Lung (tissue), 16 donors: ENCODE measurements around the gene LOXL1. TPM values are rescaled to one million over a fixed set of nuclear protein-coding genes. Genes with fewer than 3 reads are reported as not detected.
A peak's percentile ranks its signal among the peaks of the same experiment; 100 is the strongest.

ENCODE experiments used
- ATAC-seq: fragments of 200-7000 bp; cut with Tn5 transposase; one replicate; pipeline ENCODE4 v1.9.1; 2020; ENCODE audit warnings: moderate number of reproducible peaks; ENCODE audit not compliant: insufficient read depth, low FRiP score
- DNase-seq, 3 donors: peaks; one replicate each; pipeline ENCODE4 v3.0.0-alpha.2; 2013 to 2017
- H3K27ac ChIP-seq, 2 donors: one replicate each; pipeline ENCODE4 v1.5.1; 2013; ENCODE audit warnings: mild to moderate bottlenecking in 2 of 2, moderate library complexity in 2 of 2, control low read depth in 1 of 2, inconsistent platforms in 1 of 2, low read depth in 1 of 2, low read length in 1 of 2
- H3K27me3 ChIP-seq, 3 donors: one replicate each; pipeline ENCODE4 v1.5.1; 2013; ENCODE audit warnings: low read length in 2 of 3; ENCODE audit not compliant: control insufficient read depth in 3 of 3, insufficient read depth in 3 of 3
- H3K36me3 ChIP-seq, 4 donors: one replicate each; pipeline ENCODE4 v1.5.1; 2013; ENCODE audit warnings: low read length in 4 of 4, mild to moderate bottlenecking in 1 of 4, moderate library complexity in 1 of 4; ENCODE audit not compliant: control insufficient read depth in 4 of 4, insufficient read depth in 4 of 4
- H3K4me1 ChIP-seq, 5 donors: one replicate each; pipeline ENCODE4 v1.5.1; 2013; ENCODE audit warnings: low read length in 5 of 5, mild to moderate bottlenecking in 2 of 5, moderate library complexity in 1 of 5; ENCODE audit not compliant: control insufficient read depth in 5 of 5, insufficient read depth in 5 of 5
- H3K4me3 ChIP-seq: one replicate; pipeline ENCODE4 v1.5.1; 2013; ENCODE audit warnings: mild to moderate bottlenecking, control low read depth, moderate library complexity
- H3K9ac ChIP-seq, 2 donors: one replicate each; pipeline ENCODE4 v1.5.1; 2013; ENCODE audit warnings: low read length in 2 of 2, control low read depth in 1 of 2; ENCODE audit not compliant: insufficient read depth in 1 of 2
- H3K9me3 ChIP-seq, 4 donors: one replicate each; pipeline ENCODE4 v1.5.1; 2013; ENCODE audit warnings: low read length in 3 of 4, mild to moderate bottlenecking in 1 of 4, moderate library complexity in 1 of 4; ENCODE audit not compliant: control insufficient read depth in 4 of 4, insufficient read depth in 3 of 4
- CTCF ChIP-seq: IDR thresholded peaks from 2 replicates; pipeline ENCODE4 v1.5.1; 2012; ENCODE audit warnings: mild to moderate bottlenecking; ENCODE audit errors: control extremely low read depth, extremely low read depth
- WGBS, 2 donors: extraction: QIAGEN DNeasy Blood & Tissue Kit; methylation state at CpG; one replicate each; pipeline ENCODE4 v1.1.7; 2013; 5-methylcytosine and 5-hydroxymethylcytosine counted together
- long read RNA-seq, 5 donors: transcript quantifications; one replicate each; lab custom pipeline, GENCODE V29; 2026
- polyA plus RNA-seq, 2 donors: library from polyadenylated mRNA; stranded (reverse); fragments of 200-250 nt; gene quantifications; one replicate each; pipeline ENCODE4 v1.2.1, GENCODE V29; 2013
- total RNA-seq, 2 donors: library from RNA; depleted of rRNA in 1 of 2; stranded (reverse); fragments of >200 nt in 1 of 2; gene quantifications; one replicate each; pipeline ENCODE4 v1.2.1, GENCODE V29; 2014 to 2021
- donor health status: control.
- donor health status: control.
- donor health status: Bipolar disorder and iron deficiency.
- donor health status: healthy.
- donor health status: DM: yes; HTN: yes; CAD: no.

The LOXL1 gene, protein sequence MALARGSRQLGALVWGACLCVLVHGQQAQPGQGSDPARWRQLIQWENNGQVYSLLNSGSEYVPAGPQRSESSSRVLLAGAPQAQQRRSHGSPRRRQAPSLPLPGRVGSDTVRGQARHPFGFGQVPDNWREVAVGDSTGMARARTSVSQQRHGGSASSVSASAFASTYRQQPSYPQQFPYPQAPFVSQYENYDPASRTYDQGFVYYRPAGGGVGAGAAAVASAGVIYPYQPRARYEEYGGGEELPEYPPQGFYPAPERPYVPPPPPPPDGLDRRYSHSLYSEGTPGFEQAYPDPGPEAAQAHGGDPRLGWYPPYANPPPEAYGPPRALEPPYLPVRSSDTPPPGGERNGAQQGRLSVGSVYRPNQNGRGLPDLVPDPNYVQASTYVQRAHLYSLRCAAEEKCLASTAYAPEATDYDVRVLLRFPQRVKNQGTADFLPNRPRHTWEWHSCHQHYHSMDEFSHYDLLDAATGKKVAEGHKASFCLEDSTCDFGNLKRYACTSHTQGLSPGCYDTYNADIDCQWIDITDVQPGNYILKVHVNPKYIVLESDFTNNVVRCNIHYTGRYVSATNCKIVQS
- total RNA-seq (10 to 100 TPM; 13.1 to 25.3 TPM), polyA plus RNA-seq (10 to 100 TPM in 1 of 2 donors, 1 to 10 TPM in 1; 9.4 to 15.5 TPM)
- long read RNA-seq, donor 1, transcript LOXL1-201 (7 exons, 2,351 nt): major isoform, 34 of 36 reads
- long read RNA-seq, donor 1, partial matches to known transcripts: 0 of 36 reads
- long read RNA-seq, donor 1, other reads (novel, unspliced or antisense): 0 of 36 reads
- long read RNA-seq, donor 2, transcript LOXL1-201 (7 exons, 2,351 nt): major isoform, 13 of 16 reads
- long read RNA-seq, donor 2, partial matches to known transcripts: 0 of 16 reads
- long read RNA-seq, donor 2, other reads (novel, unspliced or antisense): 0 of 16 reads
- long read RNA-seq, donor 3, transcript LOXL1-201 (7 exons, 2,351 nt): major isoform, 16 of 20 reads
- long read RNA-seq, donor 3, partial matches to known transcripts: 0 of 20 reads
- long read RNA-seq, donor 3, other reads (novel, unspliced or antisense): 0 of 20 reads
- long read RNA-seq, donor 4, transcript LOXL1-201 (7 exons, 2,351 nt): major isoform, 13 of 37 reads
- long read RNA-seq, donor 4, partial matches to known transcripts: 21 of 37 reads
- long read RNA-seq, donor 4, other reads (novel, unspliced or antisense): 0 of 37 reads
- long read RNA-seq, donor 5, transcript LOXL1-201 (7 exons, 2,351 nt): major isoform, 59 of 82 reads
- long read RNA-seq, donor 5, partial matches to known transcripts: 20 of 82 reads
- long read RNA-seq, donor 5, other reads (novel, unspliced or antisense): 0 of 82 reads

- ATAC-seq (peak; percentile 54), DNase-seq (peak; percentile 85 to 89 (median 87))
- Histone ChIP-seq H3K9ac (peak within 1 kb of the TSS; percentile 25 to 53), H3K36me3 (peaks cover 0 to 9% (median 0%) of the 10 kb centered on the region in 4 donors), H3K27me3 (no peaks in the 10 kb centered on the region), H3K9me3 (no peaks in the 10 kb centered on the region), H3K27ac (peak within 1 kb of the TSS; percentile 65 to 83), H3K4me1 (peaks cover 9 to 81% (median 41%) of the 10 kb centered on the region in 5 donors), H3K4me3 (peak within 1 kb of the TSS; percentile 36)
- 14 to 16% methylated on average over 36 to 47 of the region's 47 CpGs for WGBS, 2 donors
- no peak for TF ChIP-seq CTCF
Measured at GRCh38 chr15:73926219-73927002, at the start of gene LOXL1. LOXL1 (plus strand) TSS chr15:73926462; CDS start chr15:73926784, 322 bp downstream.

DNA sequence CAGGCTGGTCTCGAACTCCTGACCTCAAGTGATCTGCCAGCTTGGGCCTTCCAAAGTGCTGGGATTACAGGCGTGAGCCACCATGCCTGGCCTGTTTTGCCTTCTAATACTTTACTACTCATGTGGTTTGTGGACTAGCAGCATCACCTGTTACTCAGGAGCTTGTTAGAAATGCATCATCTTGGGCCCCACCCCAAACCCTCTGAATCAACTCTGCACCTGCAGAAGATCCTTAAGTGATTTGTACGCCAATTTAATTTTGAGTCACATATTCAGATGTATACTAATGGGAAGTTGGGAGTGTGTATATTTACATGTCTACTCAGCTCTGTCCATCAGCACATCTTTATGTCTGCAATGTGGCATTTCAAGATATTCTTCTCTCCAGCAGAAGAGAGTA, 46.8 kb upstream of the LOXL1 start:
- Histone ChIP-seq H3K27me3 (peaks cover 0 to 6% (median 0%) of the 10 kb centered on the region in 3 donors), H3K4me3 (no peak overlapping the region), H3K36me3 (no peaks in the 10 kb centered on the region), H3K9ac (no peak overlapping the region), H3K9me3 (peaks cover 0 to 1% (median 0%) of the 10 kb centered on the region in 4 donors), H3K4me1 (no peaks in the 10 kb centered on the region), H3K27ac (no peak overlapping the region)
- WGBS, 2 donors: 73% methylated on average over 3 of the region's 3 CpGs
- no peak for TF ChIP-seq CTCF
- DNase-seq (no peak), ATAC-seq (no peak)
